Dendritic cell treated with granulocyte-macrophage colony-stimulating factor and Interleukin-4, amounts not matched to agents 40 ng/mL and 50 ng/mL, for 4 days (primary cell): ENCODE data around the gene HIGD1C.
"Not testable (repeated sequence)": the region's sequence is repeated elsewhere in the genome, so short reads cannot be mapped to it uniquely, and the experiment has no call there.

Source experiments
- H3K27ac Mint-ChIP-seq: one replicate; pipeline ENCODE4 v1.8.0; 2022; ENCODE audit warnings: mild to moderate bottlenecking, mixed read lengths
- H3K27me3 Mint-ChIP-seq: one replicate; pipeline ENCODE4 v1.8.0; 2022; ENCODE audit warnings: mild to moderate bottlenecking, mixed read lengths
- H3K36me3 Mint-ChIP-seq: one replicate; pipeline ENCODE4 v1.8.0; 2022; ENCODE audit warnings: low read depth, mixed read lengths
- H3K4me1 Mint-ChIP-seq: one replicate; pipeline ENCODE4 v1.8.0; 2022; ENCODE audit warnings: low read depth, mixed read lengths
- H3K4me3 Mint-ChIP-seq: one replicate; pipeline ENCODE4 v1.8.0; 2022; ENCODE audit warnings: mild to moderate bottlenecking, moderate library complexity, mixed read lengths
- H3K9me3 Mint-ChIP-seq: one replicate; pipeline ENCODE4 v1.8.0; 2022; ENCODE audit warnings: mixed read lengths
- intact Hi-C: fragments of 100-400 bp; cut with micrococcal nuclease; formaldehyde crosslinking; loops from one replicate; pipeline ENCODE4 v1.15.0; 2022

HIGD1C gene

DNA sequence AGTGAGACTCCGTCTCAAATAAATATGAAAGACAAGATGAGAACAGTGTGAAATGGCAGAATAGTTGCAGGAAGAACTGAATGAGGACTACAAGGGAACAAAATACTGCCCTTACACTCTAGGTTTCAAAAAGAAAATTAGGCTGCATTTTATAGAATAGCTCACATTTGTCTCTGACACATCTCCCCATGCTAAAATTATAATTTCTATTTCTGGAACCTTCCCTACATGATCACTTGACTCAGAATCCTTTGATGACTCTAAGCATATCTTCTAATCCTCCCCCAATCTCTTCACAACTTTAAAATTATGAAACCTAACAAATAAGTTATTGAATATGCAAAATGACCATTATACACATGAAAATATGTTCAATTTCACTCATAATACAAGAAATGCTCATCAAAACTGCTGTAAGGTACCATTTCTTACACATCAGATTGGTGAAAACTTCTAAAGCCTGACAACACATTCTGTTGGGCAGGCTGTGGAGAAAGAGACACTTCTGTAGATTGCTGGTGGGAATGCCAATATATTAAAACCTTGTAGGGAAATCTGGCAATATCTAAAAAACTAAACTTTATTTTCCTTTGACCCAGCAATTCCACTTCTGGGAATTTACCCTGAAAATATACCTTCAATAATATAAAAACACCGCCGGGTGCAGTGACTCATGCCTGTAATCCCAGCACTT, 4.3 kb upstream of the HIGD1C start:
- H3K27me3 Mint-ChIP-seq = no peaks in the 10 kb centered on the region
- H3K27ac Mint-ChIP-seq = no peak overlapping the region
- H3K4me1 Mint-ChIP-seq = peaks cover 19% of the 10 kb centered on the region
- H3K36me3 Mint-ChIP-seq = peaks cover 18% of the 10 kb centered on the region
- intact Hi-C loops = no loop called here
- H3K9me3 Mint-ChIP-seq = no peaks in the 10 kb centered on the region
- no peak overlapping the region for H3K4me3 Mint-ChIP-seq

DNA sequence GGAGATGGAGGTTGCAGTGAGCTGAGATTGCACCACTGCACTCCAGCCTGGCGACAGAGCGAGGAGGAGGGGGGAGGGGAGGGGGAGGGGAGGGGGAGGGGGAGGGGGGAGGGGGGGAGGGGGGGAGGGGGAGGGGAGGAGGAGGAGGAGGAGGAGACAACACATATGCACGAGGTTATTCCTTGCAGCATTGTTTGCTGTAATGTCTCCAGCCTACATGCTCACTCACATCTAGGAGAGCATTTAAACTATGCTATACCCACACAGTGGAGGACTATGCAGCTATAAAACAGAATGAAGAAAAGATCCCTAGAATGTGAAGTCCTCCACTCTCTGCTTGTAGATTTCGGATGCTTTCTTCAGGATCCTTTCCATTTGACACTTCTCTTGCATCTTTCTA, 3.5 kb upstream of the HIGD1C start:
- H3K27ac Mint-ChIP-seq = no peak overlapping the region

DNA sequence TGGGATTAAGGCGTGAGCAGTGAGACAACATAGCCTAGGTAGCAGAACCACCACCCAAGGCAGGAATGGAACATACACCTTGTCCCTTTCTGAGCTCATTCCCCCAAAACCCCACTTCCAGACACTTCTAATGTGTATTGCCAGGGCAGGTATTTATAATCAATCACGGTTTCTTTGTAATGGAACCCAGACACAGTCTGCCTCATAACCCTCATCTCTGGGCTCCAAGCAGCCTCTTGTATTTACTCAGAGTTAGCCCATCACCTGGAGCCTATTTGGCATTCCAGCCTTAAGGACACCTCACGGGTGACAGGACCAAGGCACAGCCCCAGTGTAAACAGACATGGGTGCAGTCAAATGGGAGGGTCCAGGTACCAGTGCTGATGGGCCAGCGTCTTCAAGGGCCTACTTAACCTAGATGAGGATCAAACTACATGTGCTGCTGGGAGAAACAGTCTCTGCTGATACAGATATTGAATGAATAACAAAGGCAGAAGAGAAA, 2.5 kb upstream of the HIGD1C start:
- Mint-ChIP-seq H3K4me3 (no peak overlapping the region), H3K4me1 (peaks cover 6% of the 10 kb centered on the region), H3K27ac (no peak overlapping the region), H3K9me3 (no peaks in the 10 kb centered on the region), H3K36me3 (peaks cover 29% of the 10 kb centered on the region), H3K27me3 (no peaks in the 10 kb centered on the region)
- intact Hi-C loops = no loop called here

More for the DNA sequence above, 3.5 kb upstream of the HIGD1C start:
- Mint-ChIP-seq H3K27me3 (no peaks in the 10 kb centered on the region), H3K4me3 (no peak overlapping the region), H3K36me3 (peaks cover 23% of the 10 kb centered on the region), H3K4me1 (peaks cover 12% of the 10 kb centered on the region), H3K9me3 (no peaks in the 10 kb centered on the region)
- intact Hi-C loops = no loop called here

DNA sequence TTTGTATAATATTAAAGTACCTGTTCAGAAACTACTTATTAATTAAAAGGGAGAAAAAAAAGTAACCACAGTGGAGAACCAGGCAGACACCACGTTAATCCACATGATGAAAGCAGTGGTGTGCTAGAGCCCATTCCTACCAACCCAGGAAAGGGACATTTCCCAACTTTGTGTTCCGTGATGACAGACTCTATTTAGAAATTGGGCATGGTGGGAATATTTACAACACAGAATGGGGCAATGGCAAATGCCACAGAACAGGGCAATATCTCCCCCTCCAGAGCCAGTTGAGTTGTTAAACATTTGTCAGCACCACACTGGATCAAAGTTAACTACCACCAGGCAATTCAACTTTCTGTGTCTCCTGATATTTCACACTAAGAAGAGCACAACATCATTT, 1.2 kb upstream of the HIGD1C start:
- Mint-ChIP-seq H3K27ac (no peak overlapping the region), H3K36me3 (peaks cover 35% of the 10 kb centered on the region), H3K4me3 (no peak overlapping the region)

DNA sequence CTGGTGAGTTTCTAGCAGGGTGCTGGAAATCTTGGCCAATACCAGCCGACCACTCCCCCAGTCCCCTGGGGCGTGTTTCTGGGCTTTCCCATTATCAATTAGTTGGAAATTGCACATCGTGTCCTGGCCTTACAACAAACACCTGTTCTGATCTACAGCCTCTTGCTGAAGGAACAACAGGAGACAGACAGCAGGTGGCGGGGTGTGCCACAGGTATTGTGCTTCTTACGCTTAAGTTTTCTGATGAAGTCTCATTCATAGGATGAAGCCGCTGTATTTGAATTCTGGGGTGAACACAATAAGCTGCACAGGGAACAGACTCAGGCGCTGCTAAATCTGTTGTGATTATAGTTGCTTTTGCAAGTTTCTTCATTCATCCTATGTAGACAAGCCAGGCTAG, 703 bp downstream of the HIGD1C start:
- intact Hi-C loops = no loop called here
- Mint-ChIP-seq H3K4me3 (no peak overlapping the region), H3K27me3 (no peaks in the 10 kb centered on the region), H3K9me3 (no peaks in the 10 kb centered on the region), H3K4me1 (peaks cover 6% of the 10 kb centered on the region), H3K27ac (no peak overlapping the region), H3K36me3 (peaks cover 41% of the 10 kb centered on the region)

More for the DNA sequence above, 1.2 kb upstream of the HIGD1C start:
- no peaks in the 10 kb centered on the region for H3K9me3 Mint-ChIP-seq
- intact Hi-C loops = no loop called here
- H3K4me1 Mint-ChIP-seq = peaks cover 6% of the 10 kb centered on the region
- H3K27me3 Mint-ChIP-seq = no peaks in the 10 kb centered on the region

DNA sequence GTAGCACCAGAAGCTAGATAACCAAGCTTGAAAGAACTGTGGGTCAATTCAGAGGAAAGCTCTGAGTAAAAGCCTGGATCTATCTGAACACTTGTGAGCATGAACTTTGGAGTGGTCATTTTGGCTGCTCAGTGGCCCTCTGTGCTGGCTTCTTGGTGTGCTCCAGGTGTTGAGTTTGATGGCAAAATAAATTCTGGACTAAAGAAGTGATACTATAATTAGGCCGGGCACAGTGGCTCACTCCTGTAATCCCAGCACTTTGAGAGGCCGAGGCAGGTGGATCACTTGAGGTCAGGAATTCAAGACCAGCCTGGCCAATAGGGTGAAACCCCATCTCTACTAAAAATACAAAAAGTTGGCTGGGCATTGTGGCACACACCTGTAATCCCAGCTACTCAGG, 2.4 kb downstream of the HIGD1C start:
- H3K4me1 Mint-ChIP-seq, H3K27ac Mint-ChIP-seq, H3K27me3 Mint-ChIP-seq, intact Hi-C loops, H3K4me3 Mint-ChIP-seq, H3K9me3 Mint-ChIP-seq: not testable (repeated sequence)
- peaks cover 41% of the 10 kb centered on the region for H3K36me3 Mint-ChIP-seq

DNA sequence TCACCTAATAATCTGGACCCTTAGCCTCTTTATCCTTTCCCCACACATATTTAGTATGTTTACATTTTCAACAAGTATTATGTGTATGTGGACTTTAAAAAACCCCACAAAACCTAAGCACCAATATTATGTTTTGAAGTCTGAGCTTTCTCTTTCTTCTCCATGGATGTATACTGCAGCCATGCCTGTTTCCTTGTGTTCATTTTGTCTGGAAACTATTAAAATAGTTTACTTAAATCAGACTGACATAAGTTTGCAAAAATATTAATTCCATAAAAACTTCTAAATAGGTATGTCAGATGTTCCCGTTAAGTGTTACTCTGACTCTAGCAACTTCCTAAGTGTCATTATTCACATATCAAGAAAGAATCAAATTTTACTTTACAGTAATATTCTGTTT, 2.9 kb downstream of the HIGD1C start:
- no peaks in the 10 kb centered on the region for H3K27me3 Mint-ChIP-seq
- intact Hi-C loops = no loop called here
- no peaks in the 10 kb centered on the region for H3K9me3 Mint-ChIP-seq
- no peaks in the 10 kb centered on the region for H3K4me1 Mint-ChIP-seq
- H3K27ac Mint-ChIP-seq = no peak overlapping the region
- H3K4me3 Mint-ChIP-seq = no peak overlapping the region
- H3K36me3 Mint-ChIP-seq = peaks cover 41% of the 10 kb centered on the region

DNA sequence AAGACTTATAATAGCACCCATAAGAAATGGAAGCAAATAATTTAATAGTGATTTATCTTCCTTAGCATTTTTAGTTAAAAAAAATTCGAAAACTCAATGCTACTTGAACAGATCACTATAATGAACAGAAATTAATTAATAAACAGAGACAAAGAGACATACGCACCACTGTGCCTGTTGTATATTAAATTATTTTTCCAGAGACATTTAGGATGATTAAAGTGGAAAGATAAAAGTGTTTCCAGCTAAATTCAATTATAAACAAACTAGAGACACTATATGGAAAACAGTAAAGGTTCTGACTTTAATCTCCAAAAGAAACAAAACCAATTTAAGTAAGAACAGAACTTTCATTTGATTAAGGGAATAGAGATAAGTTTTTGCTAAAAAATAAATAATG, 3.4 kb downstream of the HIGD1C start:
- Mint-ChIP-seq H3K27ac (no peak overlapping the region), H3K9me3 (no peaks in the 10 kb centered on the region), H3K4me1 (peaks cover 3% of the 10 kb centered on the region), H3K36me3 (peaks cover 43% of the 10 kb centered on the region), H3K4me3 (no peak overlapping the region), H3K27me3 (no peaks in the 10 kb centered on the region)
- intact Hi-C loops = no loop called here

DNA sequence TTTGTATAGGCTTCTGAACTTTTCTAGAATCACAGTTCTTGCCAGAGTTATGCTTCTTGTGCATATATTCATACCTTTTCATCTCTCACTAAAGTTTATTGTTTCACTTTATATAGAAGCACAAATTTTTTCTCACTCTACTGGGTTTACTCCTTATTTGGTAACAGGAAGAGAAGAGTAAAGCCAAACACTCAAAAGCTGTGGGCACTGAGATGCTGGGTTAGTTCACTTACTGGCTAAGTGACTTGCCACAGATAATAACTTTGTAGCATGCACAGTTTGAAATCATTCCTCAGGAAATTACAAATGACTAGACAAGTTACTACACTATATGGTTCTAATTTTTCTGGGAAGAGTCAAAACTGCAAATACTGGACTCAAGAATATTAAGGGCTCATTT, 7.8 kb downstream of the HIGD1C start:
- Mint-ChIP-seq H3K4me1 (peaks cover 4% of the 10 kb centered on the region), H3K36me3 (peaks cover 31% of the 10 kb centered on the region), H3K27ac (no peak overlapping the region), H3K9me3 (no peaks in the 10 kb centered on the region), H3K27me3 (no peaks in the 10 kb centered on the region), H3K4me3 (no peak overlapping the region)
- intact Hi-C loops = no loop called here

DNA sequence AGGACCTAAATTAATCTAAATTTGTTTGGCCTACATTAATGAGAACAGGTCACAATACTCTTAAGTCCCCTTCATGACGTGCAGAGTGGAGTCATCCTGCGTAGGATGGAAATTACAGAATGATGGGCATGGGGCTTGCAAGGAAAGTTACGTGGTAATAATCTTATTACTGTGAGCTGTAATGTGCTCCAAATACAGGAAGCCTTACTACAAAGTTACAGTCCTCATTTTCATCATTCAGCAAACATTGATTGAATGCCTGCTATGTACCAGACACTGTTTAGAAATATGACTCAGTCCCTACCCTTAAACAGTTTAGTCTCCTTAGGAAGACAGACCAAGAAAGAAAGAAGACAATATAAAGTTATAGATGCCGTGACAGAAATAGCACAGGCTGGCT, 9.4 kb downstream of the HIGD1C start:
- Mint-ChIP-seq H3K27me3 (no peaks in the 10 kb centered on the region), H3K36me3 (peaks cover 36% of the 10 kb centered on the region), H3K4me3 (no peak overlapping the region), H3K9me3 (no peaks in the 10 kb centered on the region), H3K27ac (no peak overlapping the region), H3K4me1 (peaks cover 4% of the 10 kb centered on the region)
- intact Hi-C loops = no loop called here

DNA sequence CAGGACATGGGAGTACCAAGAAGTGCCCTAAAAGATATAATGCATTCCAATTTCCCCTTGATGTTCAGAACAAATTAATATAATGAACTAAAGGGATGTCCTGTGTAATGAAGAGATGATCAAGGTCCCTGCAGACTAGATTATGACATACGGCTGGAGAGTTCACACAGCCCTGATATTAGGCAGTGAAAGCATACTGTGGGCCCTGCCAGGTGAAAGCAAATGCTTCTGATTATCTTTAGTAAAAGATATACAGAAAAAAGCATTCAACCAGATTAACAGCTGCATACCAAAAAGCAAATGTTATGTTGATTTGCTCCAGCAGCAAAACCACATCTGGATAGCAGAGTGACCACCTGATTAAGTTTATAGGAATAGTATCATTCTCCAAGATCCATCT, 12.1 kb downstream of the HIGD1C start:
- Mint-ChIP-seq H3K9me3 (no peaks in the 10 kb centered on the region), H3K36me3 (peaks cover 57% of the 10 kb centered on the region), H3K27ac (no peak overlapping the region), H3K4me3 (no peak overlapping the region), H3K4me1 (peaks cover 4% of the 10 kb centered on the region), H3K27me3 (no peaks in the 10 kb centered on the region)
- intact Hi-C loops = no loop called here

DNA sequence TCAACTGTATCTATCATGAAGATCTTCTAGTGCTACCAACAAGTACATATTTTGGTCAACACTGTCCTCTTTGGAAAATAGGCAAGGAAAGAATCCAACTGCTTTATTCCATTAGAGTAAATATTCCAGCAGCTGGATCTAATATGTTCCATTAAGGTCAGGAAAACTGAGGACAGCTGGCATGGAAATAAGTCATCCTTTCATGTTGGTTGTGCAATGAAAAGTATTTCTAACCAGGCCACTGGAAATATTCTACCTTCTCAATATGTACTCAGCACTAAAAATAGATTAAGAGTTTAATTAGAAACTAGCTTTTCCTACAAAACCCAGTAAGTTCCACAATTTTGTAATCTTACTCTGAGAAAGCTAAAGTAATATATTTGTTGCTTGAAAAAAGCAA, 19.6 kb downstream of the HIGD1C start:
- H3K36me3 Mint-ChIP-seq = peaks cover 98% of the 10 kb centered on the region
- H3K9me3 Mint-ChIP-seq = no peaks in the 10 kb centered on the region
- H3K27ac Mint-ChIP-seq = no peak overlapping the region
- intact Hi-C loops = no loop called here
- no peak overlapping the region for H3K4me3 Mint-ChIP-seq
- H3K27me3 Mint-ChIP-seq = no peaks in the 10 kb centered on the region
- no peaks in the 10 kb centered on the region for H3K4me1 Mint-ChIP-seq

DNA sequence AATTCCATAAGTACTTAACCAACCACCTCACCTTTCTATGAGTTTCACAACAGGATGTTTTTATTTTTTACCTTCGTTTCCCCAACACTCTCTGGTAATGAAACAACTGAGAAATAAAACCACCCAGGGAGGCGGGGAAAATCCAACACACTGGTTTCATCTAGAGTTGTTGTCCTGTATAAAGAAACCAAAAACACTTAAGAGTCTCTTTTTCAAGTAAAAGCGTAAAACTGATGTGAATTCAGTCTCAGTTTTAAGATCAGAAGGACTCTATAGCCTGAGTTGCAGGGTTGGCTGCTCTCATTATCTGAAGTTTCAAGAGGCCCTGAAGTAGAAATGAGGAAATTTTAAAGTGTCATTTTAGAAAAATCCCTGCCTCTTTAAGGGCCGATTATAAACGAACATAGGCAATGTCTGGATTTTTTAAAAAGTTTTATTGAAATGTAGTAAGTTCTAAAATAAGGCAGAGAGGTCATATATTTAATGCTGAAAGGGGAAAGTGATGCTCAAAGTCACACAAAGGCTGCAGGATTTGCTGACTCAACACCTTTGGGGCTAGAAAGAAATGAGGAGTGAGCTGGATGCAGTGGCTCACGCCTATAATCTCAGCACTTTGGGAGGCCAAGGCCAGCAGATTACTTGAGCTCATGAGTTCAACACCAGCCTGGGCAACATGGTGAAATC, 27.2 kb downstream of the HIGD1C start:
- Mint-ChIP-seq H3K27me3 (no peaks in the 10 kb centered on the region), H3K9me3 (no peaks in the 10 kb centered on the region), H3K27ac (no peak overlapping the region), H3K4me1 (no peaks in the 10 kb centered on the region), H3K4me3 (no peak overlapping the region), H3K36me3 (peaks cover 91% of the 10 kb centered on the region)
- intact Hi-C loops = no loop called here

DNA sequence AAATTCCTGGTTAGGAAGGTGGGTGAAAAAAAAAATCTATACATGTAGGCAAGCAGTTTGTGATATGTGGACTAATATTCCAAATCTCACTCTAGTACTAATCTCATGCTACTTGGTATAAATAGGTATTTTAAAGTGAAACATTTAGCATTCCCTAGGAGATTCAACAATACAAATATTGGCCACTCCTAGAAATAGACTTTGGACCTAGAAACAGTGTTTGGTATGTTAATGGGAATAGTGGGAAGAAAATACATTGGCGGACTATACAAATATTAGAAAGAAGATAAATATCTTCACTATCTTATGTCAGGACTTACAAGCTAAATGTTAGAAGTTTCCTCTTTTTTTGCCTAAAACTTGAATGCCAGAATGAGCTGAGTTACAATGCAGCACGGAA, 28.2 kb downstream of the HIGD1C start:
- Mint-ChIP-seq H3K27ac (no peak overlapping the region), H3K9me3 (no peaks in the 10 kb centered on the region), H3K27me3 (no peaks in the 10 kb centered on the region), H3K36me3 (peaks cover 89% of the 10 kb centered on the region), H3K4me3 (no peak overlapping the region), H3K4me1 (no peaks in the 10 kb centered on the region)
- intact Hi-C loops = no loop called here
